Measurements from ENCODE around the gene MEF2A. TPM values are rescaled to one million over a fixed set of nuclear protein-coding genes. Genes with fewer than 3 reads are reported as not detected.

MEF2A gene
- total RNA-seq, 4 donors from 2014 or later = 16.9 to 47.5 (median 24.3) TPM

- H3K4me3 ChIP-seq = no peak overlapping the region
- intact Hi-C loops (cut with DNase I) = no loop called here
- H3K4me1 ChIP-seq = peaks cover 0 to 51% (median 15%) of the 10 kb centered on the region in 3 donors
- H3K27me3 ChIP-seq = no peaks in the 10 kb centered on the region
- no peak for DNase-seq
- no peaks in the 10 kb centered on the region for H3K9me3 ChIP-seq
- H3K27ac ChIP-seq = no peak overlapping the region
- peaks cover 0 to 21% (median 0%) of the 10 kb centered on the region in 3 donors for H3K36me3 ChIP-seq
- TF ChIP-seq CTCF (IDR thresholded peaks at IDR 0.05) = no peak
- no peak for TF ChIP-seq POLR2A (IDR thresholded peaks at IDR 0.05)
- WGBS, 2 donors = 98% methylated on average over 2 of the region's 2 CpGs
Measured at GRCh38 chr15:99633655-99634054, 67.9 kb downstream of the MEF2A start.

DNA sequence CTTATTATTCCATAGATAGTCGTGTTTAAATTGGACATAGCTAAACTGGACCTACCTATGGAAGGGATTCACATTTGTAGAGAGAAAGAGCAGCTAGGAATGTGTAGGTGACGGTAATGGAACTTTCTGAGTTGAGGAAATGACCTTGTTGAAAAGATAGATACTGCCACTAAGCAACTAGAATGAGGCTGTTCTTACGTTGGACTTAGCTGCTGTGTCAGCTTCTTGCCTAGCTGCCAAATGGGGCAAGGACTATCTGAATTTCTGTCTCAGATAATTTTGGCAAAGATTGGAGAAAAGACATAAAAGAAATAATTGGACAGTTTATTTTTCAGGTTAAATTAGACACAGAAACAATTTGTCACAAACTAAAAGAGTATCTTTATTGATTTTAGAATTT lies 68.8 kb downstream of the MEF2A start:
- WGBS, 2 donors = 76 to 77% methylated on average over 3 of the region's 3 CpGs
- no peak for DNase-seq
- no peak for TF ChIP-seq POLR2A (IDR thresholded peaks at IDR 0.05)
- TF ChIP-seq CTCF (IDR thresholded peaks at IDR 0.05) = no peak
- no peak overlapping the region for H3K27ac ChIP-seq
- intact Hi-C loops (cut with DNase I) = no loop called here
- H3K9me3 ChIP-seq = no peaks in the 10 kb centered on the region
- H3K4me1 ChIP-seq = peaks cover 0 to 51% (median 15%) of the 10 kb centered on the region in 3 donors
- H3K36me3 ChIP-seq = peaks cover 0 to 21% (median 0%) of the 10 kb centered on the region in 3 donors
- H3K27me3 ChIP-seq = no peaks in the 10 kb centered on the region
- no peak overlapping the region for H3K4me3 ChIP-seq

- TF ChIP-seq CTCF (IDR thresholded peaks at IDR 0.05) (no peak), POLR2A (IDR thresholded peaks at IDR 0.05) (no peak)
- Histone ChIP-seq H3K4me1 (peaks cover 0 to 51% (median 15%) of the 10 kb centered on the region in 3 donors), H3K27me3 (no peaks in the 10 kb centered on the region), H3K27ac (peak overlapping the region in 1 of 4 donors; percentile 26), H3K36me3 (peaks cover 0 to 21% (median 0%) of the 10 kb centered on the region in 3 donors), H3K9me3 (no peaks in the 10 kb centered on the region), H3K4me3 (no peak overlapping the region)
- 94 to 95% methylated on average over 3 of the region's 3 CpGs for WGBS, 2 donors
- intact Hi-C loops (cut with DNase I) = no loop called here
- no peak for DNase-seq
Measured at GRCh38 chr15:99635145-99635544, 69.4 kb downstream of the MEF2A start.

- no peak for DNase-seq
- H3K4me3 ChIP-seq = no peak overlapping the region
- peaks cover 0 to 27% (median 0%) of the 10 kb centered on the region in 3 donors for H3K36me3 ChIP-seq
- intact Hi-C loops (cut with DNase I) = no loop called here
- 46 to 56% methylated on average over 5 of the region's 5 CpGs for WGBS, 2 donors
- no peaks in the 10 kb centered on the region for H3K27me3 ChIP-seq
- H3K4me1 ChIP-seq = peaks cover 0 to 45% (median 13%) of the 10 kb centered on the region in 3 donors
- TF ChIP-seq POLR2A (IDR thresholded peaks at IDR 0.05) (no peak), CTCF (IDR thresholded peaks at IDR 0.05) (no peak)
- peak overlapping the region in 2 of 4 donors; percentile 26 to 34 for H3K27ac ChIP-seq
- H3K9me3 ChIP-seq = no peaks in the 10 kb centered on the region
Measured at GRCh38 chr15:99635794-99636193, 70.0 kb downstream of the MEF2A start.

DNA sequence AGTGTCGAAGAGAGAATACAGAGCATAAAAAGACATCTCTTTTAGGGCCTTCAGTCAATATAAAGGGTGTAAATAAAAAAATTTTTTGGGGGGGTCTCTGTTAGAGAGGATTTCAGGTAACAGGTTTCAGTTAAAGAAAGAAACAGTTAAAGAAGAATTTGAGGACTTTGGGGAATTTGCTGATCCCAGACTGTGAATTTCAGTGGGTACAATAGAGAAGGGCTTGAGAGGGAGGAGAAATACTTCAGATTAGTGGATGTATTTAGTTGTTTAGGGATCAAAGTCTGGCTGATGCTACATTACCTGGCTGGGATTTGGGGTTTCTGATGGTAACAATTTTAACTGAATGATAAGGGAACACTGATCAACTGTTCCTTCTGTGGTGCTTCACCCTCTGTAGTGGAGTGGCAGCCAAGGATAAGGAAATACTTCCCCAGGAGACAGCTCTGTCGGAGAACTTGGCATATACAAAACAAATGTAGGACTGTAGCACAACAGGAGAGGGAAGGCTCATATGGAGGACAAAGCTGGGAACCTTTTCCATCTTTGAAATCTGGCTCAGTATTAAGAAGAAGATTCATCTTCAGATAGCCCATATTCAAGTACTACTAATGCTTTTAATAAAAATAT lies 79.2 kb downstream of the MEF2A start:
- Histone ChIP-seq H3K4me1 (no peaks in the 10 kb centered on the region), H3K4me3 (no peak overlapping the region), H3K27ac (no peak overlapping the region), H3K9me3 (peaks cover 0 to 5% (median 0%) of the 10 kb centered on the region in 3 donors), H3K36me3 (peaks cover 0 to 39% (median 6%) of the 10 kb centered on the region in 3 donors), H3K27me3 (no peaks in the 10 kb centered on the region)
- TF ChIP-seq POLR2A (IDR thresholded peaks at IDR 0.05) = no peak
- no peak for TF ChIP-seq CTCF (IDR thresholded peaks at IDR 0.05)
- intact Hi-C loops (cut with DNase I) = no loop called here
- WGBS, 2 donors = 74 to 95% methylated on average over 2 of the region's 2 CpGs
- no peak for DNase-seq
